Liver (tissue), 9 donors: ENCODE results near the gene PARP3. TPM values are rescaled to one million over a fixed set of nuclear protein-coding genes. Genes with fewer than 3 reads are reported as not detected.
"Not testable (repeated sequence)": the region's sequence is repeated elsewhere in the genome, so short reads cannot be mapped to it uniquely, and the experiment has no call there.

Source experiments
- DNase-seq: peaks from one replicate; pipeline ENCODE4 v3.0.0-alpha.2; 2017; ENCODE audit warnings: low spot score
- H3K27ac ChIP-seq, 2 donors: one replicate each; pipeline ENCODE4 v1.7.0; 2013; ENCODE audit warnings: inconsistent platforms in 2 of 2, low read length in 2 of 2, control low read depth in 1 of 2, low read depth in 1 of 2, mild to moderate bottlenecking in 1 of 2
- H3K27me3 ChIP-seq, 4 donors: one replicate each; pipeline versions ENCODE4 v1.6.1 to v1.7.0; 2013; ENCODE audit warnings: low read length in 3 of 4, inconsistent platforms in 1 of 4, mild to moderate bottlenecking in 1 of 4, moderate library complexity in 1 of 4; ENCODE audit not compliant: control insufficient read depth in 4 of 4, insufficient read depth in 4 of 4
- H3K36me3 ChIP-seq, 4 donors: one replicate each; pipeline versions ENCODE4 v1.6.1 to v1.7.0; 2013; ENCODE audit warnings: low read length in 3 of 4, mild to moderate bottlenecking in 3 of 4, low read depth in 1 of 4, moderate library complexity in 1 of 4; ENCODE audit not compliant: control insufficient read depth in 4 of 4, insufficient read depth in 3 of 4
- H3K4me1 ChIP-seq, 4 donors: one replicate each; pipeline versions ENCODE4 v1.6.1 to v1.7.0; 2013; ENCODE audit warnings: low read length in 3 of 4, mild to moderate bottlenecking in 3 of 4, moderate library complexity in 1 of 4; ENCODE audit not compliant: control insufficient read depth in 4 of 4, insufficient read depth in 4 of 4
- H3K4me3 ChIP-seq, 3 donors: one replicate each; pipeline versions ENCODE4 v1.6.1 to v1.7.0; 2013; ENCODE audit warnings: low read length in 3 of 3, control low read depth in 1 of 3, low read depth in 1 of 3, mild to moderate bottlenecking in 1 of 3
- H3K9ac ChIP-seq, 2 donors: one replicate each; pipeline ENCODE4 v1.7.0; 2013; ENCODE audit warnings: low read length in 2 of 2, mild to moderate bottlenecking in 2 of 2, moderate library complexity in 2 of 2, control low read depth in 1 of 2, low read depth in 1 of 2
- H3K9me3 ChIP-seq, 4 donors: one replicate each; pipeline versions ENCODE4 v1.6.1 to v1.7.0; 2013; ENCODE audit warnings: low read length in 3 of 4; ENCODE audit not compliant: control insufficient read depth in 4 of 4
- CTCF ChIP-seq: fragments of 150-350 bp; IDR thresholded peaks from 2 replicates; pipeline ENCODE4 v1.5.1; 2017; ENCODE audit warnings: improper control_type of control experiment, low read depth, low read length; ENCODE audit not compliant: missing input control
- EGR1 ChIP-seq, 2 donors: IDR thresholded peaks; 2 replicates each; pipeline ENCODE4 v1.6.1; 2016 to 2018; ENCODE audit warnings: antibody characterized with exemption in 2 of 2, low read depth in 2 of 2
- FOXA1 ChIP-seq: IDR thresholded peaks from 2 replicates; pipeline ENCODE4 v1.6.1; 2016; ENCODE audit warnings: antibody characterized with exemption
- FOXA2 ChIP-seq: IDR thresholded peaks from 2 replicates; pipeline ENCODE4 v1.6.1; 2016; ENCODE audit warnings: antibody characterized with exemption
- GABPA ChIP-seq, 2 donors: IDR thresholded peaks in 1 of 2; conservative IDR thresholded peaks in 1 of 2; 2 replicates each; pipeline ENCODE4 v1.6.1; 2016; ENCODE audit warnings: antibody characterized with exemption in 2 of 2, mild to moderate bottlenecking in 1 of 2, moderate library complexity in 1 of 2
- HNF4A ChIP-seq, 2 donors: conservative IDR thresholded peaks; 2 replicates each; pipeline ENCODE4 v1.6.1; 2016; ENCODE audit warnings: antibody characterized with exemption in 2 of 2, mild to moderate bottlenecking in 2 of 2
- HNF4G ChIP-seq: IDR thresholded peaks from 2 replicates; pipeline ENCODE4 v1.6.1; 2016; ENCODE audit warnings: antibody characterized with exemption
- JUND ChIP-seq, 2 donors: IDR thresholded peaks; 2 replicates each; pipeline ENCODE4 v1.6.1; 2016; ENCODE audit warnings: antibody characterized with exemption in 2 of 2
- NR2F2 ChIP-seq: IDR thresholded peaks from 2 replicates; pipeline ENCODE4 v1.6.1; 2016; ENCODE audit warnings: antibody characterized with exemption
- RAD21 ChIP-seq, 2 donors: IDR thresholded peaks; 2 replicates each; pipeline ENCODE4 v1.6.1; 2016; ENCODE audit warnings: antibody characterized with exemption in 2 of 2, mild to moderate bottlenecking in 2 of 2
- SP1 ChIP-seq: IDR thresholded peaks from 2 replicates; pipeline ENCODE4 v1.6.1; 2018; ENCODE audit warnings: antibody characterized with exemption, mild to moderate bottlenecking
- WGBS: extraction: QIAGEN DNeasy Blood & Tissue Kit; methylation state at CpG from one replicate; pipeline ENCODE4 v1.1.7; 2013; 5-methylcytosine and 5-hydroxymethylcytosine counted together
- polyA plus RNA-seq, 2 donors: library from polyadenylated mRNA; stranded (reverse) in 1 of 2; unstranded in 1 of 2; fragments of 200-250 nt in 1 of 2; fragments of >200 nt in 1 of 2; fragmentation: Nextera tagmentation in 1 of 2; extraction: Ambion mirVana in 1 of 2; gene quantifications; one replicate each; pipeline versions ENCODE4 v1.2.1 to v1.2.3, GENCODE V29; 2013 to 2015
- total RNA-seq, 2 donors: library from RNA; depleted of rRNA; stranded (reverse); fragments of >200 nt; gene quantifications; one replicate each; pipeline ENCODE4 v1.2.3, GENCODE V29; 2014
- TF ChIP-seq, protein P1 (sequence below): IDR thresholded peaks from 2 replicates; pipeline ENCODE4 v1.6.1; 2016; ENCODE audit warnings: antibody characterized with exemption
- TF ChIP-seq, protein P2 (sequence below): IDR thresholded peaks from 2 replicates; pipeline ENCODE4 v1.6.1; 2016; ENCODE audit warnings: antibody characterized with exemption
- donor health status: healthy.
- donor health status: healthy.
- donor health status: healthy.
- donor health status: healthy.
- donor health status: healthy.

The PARP3 gene
- total and polyA plus RNA-seq, 4 donors: 1.5 to 21.4 (median 12.7) TPM

- TF ChIP-seq CTCF: no peak
- TF ChIP-seq, protein P1, sequence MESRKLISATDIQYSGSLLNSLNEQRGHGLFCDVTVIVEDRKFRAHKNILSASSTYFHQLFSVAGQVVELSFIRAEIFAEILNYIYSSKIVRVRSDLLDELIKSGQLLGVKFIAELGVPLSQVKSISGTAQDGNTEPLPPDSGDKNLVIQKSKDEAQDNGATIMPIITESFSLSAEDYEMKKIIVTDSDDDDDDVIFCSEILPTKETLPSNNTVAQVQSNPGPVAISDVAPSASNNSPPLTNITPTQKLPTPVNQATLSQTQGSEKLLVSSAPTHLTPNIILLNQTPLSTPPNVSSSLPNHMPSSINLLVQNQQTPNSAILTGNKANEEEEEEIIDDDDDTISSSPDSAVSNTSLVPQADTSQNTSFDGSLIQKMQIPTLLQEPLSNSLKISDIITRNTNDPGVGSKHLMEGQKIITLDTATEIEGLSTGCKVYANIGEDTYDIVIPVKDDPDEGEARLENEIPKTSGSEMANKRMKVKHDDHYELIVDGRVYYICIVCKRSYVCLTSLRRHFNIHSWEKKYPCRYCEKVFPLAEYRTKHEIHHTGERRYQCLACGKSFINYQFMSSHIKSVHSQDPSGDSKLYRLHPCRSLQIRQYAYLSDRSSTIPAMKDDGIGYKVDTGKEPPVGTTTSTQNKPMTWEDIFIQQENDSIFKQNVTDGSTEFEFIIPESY: no peak
- no peak for TF ChIP-seq JUND (IDR thresholded peaks at IDR 0.05)
- no peak for TF ChIP-seq EGR1 (IDR thresholded peaks at IDR 0.05; ENCODE audit: low read depth in 2 of 2)
Measured at GRCh38 chr3:51897391-51897790, 44.8 kb upstream of the PARP3 start (continued).

DNA sequence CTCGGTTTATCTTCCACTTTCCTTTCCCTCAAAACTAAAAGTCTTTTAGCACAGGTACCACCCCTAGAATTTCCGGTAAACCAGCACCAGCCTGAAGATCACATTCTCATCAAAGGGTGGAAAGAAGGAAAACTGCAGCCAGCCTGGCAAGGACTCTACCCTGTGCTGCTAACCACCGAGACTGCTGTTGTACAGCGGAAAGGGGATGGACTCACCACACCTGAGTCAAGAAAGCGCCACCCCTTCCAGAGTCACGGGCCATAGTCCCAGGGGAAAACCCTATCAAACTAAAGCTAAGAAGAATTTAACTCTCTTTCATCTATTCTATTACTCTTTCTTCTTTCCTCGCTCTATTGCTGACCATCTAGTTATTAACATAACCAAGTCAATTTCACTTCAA is 42.1 kb upstream of the PARP3 start:
- 67% methylated on average over 7 of the region's 7 CpGs for WGBS
- not testable (repeated sequence) for H3K27ac ChIP-seq, DNase-seq, H3K27me3 ChIP-seq, H3K4me3 ChIP-seq, H3K9me3 ChIP-seq, H3K9ac ChIP-seq, H3K4me1 ChIP-seq, H3K36me3 ChIP-seq

- H3K27me3 ChIP-seq, H3K36me3 ChIP-seq, H3K27ac ChIP-seq, DNase-seq, H3K9ac ChIP-seq, H3K9me3 ChIP-seq, H3K4me3 ChIP-seq, H3K4me1 ChIP-seq: not testable (repeated sequence)
- 77% methylated on average over 6 of the region's 7 CpGs for WGBS
Measured at GRCh38 chr3:51902361-51902760, 39.8 kb upstream of the PARP3 start.

- TF ChIP-seq, protein P2, sequence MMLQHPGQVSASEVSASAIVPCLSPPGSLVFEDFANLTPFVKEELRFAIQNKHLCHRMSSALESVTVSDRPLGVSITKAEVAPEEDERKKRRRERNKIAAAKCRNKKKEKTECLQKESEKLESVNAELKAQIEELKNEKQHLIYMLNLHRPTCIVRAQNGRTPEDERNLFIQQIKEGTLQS: no peak
- no peak for TF ChIP-seq FOXA2
- TF ChIP-seq JUND (IDR thresholded peaks at IDR 0.05): no peak
- no peak for TF ChIP-seq FOXA1
- TF ChIP-seq RAD21 (IDR thresholded peaks at IDR 0.05): no peak
- TF ChIP-seq SP1: no peak
- no peak for TF ChIP-seq HNF4A (conservative IDR thresholded peaks at IDR 0.05)
- TF ChIP-seq HNF4G: no peak
- TF ChIP-seq NR2F2: no peak
- TF ChIP-seq, protein P1: no peak
- TF ChIP-seq GABPA (IDR thresholded peaks at IDR 0.05 in 1 of 2, conservative IDR thresholded peaks at IDR 0.05 in 1 of 2): no peak
- H3K27me3 ChIP-seq: no peaks in the 10 kb centered on the region
- no peaks in the 10 kb centered on the region for H3K9me3 ChIP-seq
- H3K4me3 ChIP-seq: no peak overlapping the region
- WGBS: 94% methylated on average over 2 of the region's 2 CpGs
- no peak for DNase-seq
- no peaks in the 10 kb centered on the region for H3K4me1 ChIP-seq
- no peak overlapping the region for H3K27ac ChIP-seq
- H3K9ac ChIP-seq: no peak overlapping the region
- H3K36me3 ChIP-seq: no peaks in the 10 kb centered on the region
Measured at GRCh38 chr3:51904034-51904823, 37.9 kb upstream of the PARP3 start.
